GM12891 (cell line): ENCODE measurements around the gene DDX19B. TPM values are rescaled to one million over a fixed set of nuclear protein-coding genes. Genes with fewer than 3 reads are reported as not detected.
A peak's percentile ranks its signal among the peaks of the same experiment; 100 is the strongest.
"Not testable (repeated sequence)": the region's sequence is repeated elsewhere in the genome, so short reads cannot be mapped to it uniquely, and the experiment has no call there.

ENCODE experiments used
- DNase-seq: peaks from one replicate; pipeline ENCODE4 v3.0.0; 2011; ENCODE audit warnings: low spot score; ENCODE audit not compliant: insufficient read length
- FAIRE-seq: peaks from 2 replicates; lab custom pipeline; 2011; peaks lifted over from hg19 to GRCh38; lab: Jason Lieb, UNC
- PAX5 ChIP-seq: IDR thresholded peaks from 2 replicates; pipeline ENCODE4 v1.6.1; 2011; ENCODE audit warnings: low read length, moderate library complexity, mild to moderate bottlenecking; ENCODE audit not compliant: insufficient read depth, severe bottlenecking
- POLR2A ChIP-seq: IDR thresholded peaks from 2 replicates; pipeline ENCODE4 v1.6.1; 2011; ENCODE audit warnings: low read depth, low read length, control low read depth
- POLR2AphosphoS5 ChIP-seq: IDR thresholded peaks from 2 replicates; pipeline ENCODE4 v1.6.1; 2011; ENCODE audit warnings: low read depth, low read length, control low read depth
- POU2F2 ChIP-seq: IDR thresholded peaks from 2 replicates; pipeline ENCODE4 v1.6.1; 2011; ENCODE audit warnings: low read depth, mild to moderate bottlenecking, control low read depth, low read length, moderate library complexity
- SPI1 ChIP-seq: IDR thresholded peaks from 2 replicates; pipeline ENCODE4 v1.6.1; 2011; ENCODE audit warnings: low read depth, low read length, control low read depth
- TAF1 ChIP-seq: IDR thresholded peaks from 2 replicates; pipeline ENCODE4 v1.6.1; 2011; ENCODE audit warnings: low read depth, low read length, control low read depth
- polyA plus RNA-seq: library from polyadenylated mRNA; unstranded; fragments of >200 nt; gene quantifications from one replicate; pipeline ENCODE4 v1.2.1, GENCODE V29; 2012; ENCODE audit warnings: low read depth, missing spikeins, inconsistent platforms; ENCODE audit not compliant: missing spikeins

The DDX19B gene
- 29.2 TPM for polyA plus RNA-seq

GRCh38 chr16:70298988-70299938 is at the start of gene DDX19B:
Gene DDX19B (plus strand): TSS chr16:70299186. CDS start chr16:70299298, 112 bp downstream.
- peak; percentile 88 for TF ChIP-seq TAF1
- peak; percentile 81 for TF ChIP-seq POU2F2
- peak; percentile 92 for TF ChIP-seq POLR2AphosphoS5
- TF ChIP-seq SPI1 = no peak
- no peak for TF ChIP-seq PAX5
- TF ChIP-seq POLR2A = peak; percentile 92
- DNase-seq = peak; percentile 59
- FAIRE-seq = peak; percentile 95

- FAIRE-seq, DNase-seq: not testable (repeated sequence)
Observed at GRCh38 chr16:70249697-70250096, 49.3 kb upstream of the DDX19B start.

GRCh38 chr16:70250748-70251628 is 48.0 kb upstream of the DDX19B start:
- TF ChIP-seq POU2F2 = no peak
- TF ChIP-seq POLR2A = no peak
- no peak for TF ChIP-seq PAX5
- TF ChIP-seq POLR2AphosphoS5 = no peak
- TF ChIP-seq SPI1 = no peak
- no peak for TF ChIP-seq TAF1
- FAIRE-seq (no peak), DNase-seq (peak; percentile 55)

- FAIRE-seq = peak; percentile 84
- TF ChIP-seq SPI1 (no peak), TAF1 (peak; percentile 76), PAX5 (no peak), POLR2A (peak; percentile 92), POLR2AphosphoS5 (peak; percentile 93), POU2F2 (peak; percentile 38; the same call in 1 of the 2 replicates)
- DNase-seq = peak; percentile 93
Observed at GRCh38 chr16:70251629-70252354, 47.2 kb upstream of the DDX19B start, which contains the start of gene EXOSC6. Gene EXOSC6 (minus strand): TSS chr16:70251940. CDS start chr16:70251900, 40 bp downstream.

- TF ChIP-seq POLR2AphosphoS5 (no peak), PAX5 (no peak), TAF1 (no peak), POLR2A (no peak), POU2F2 (no peak), SPI1 (no peak)
- no peak for FAIRE-seq
- no peak for DNase-seq
Observed at GRCh38 chr16:70252355-70252988, 46.5 kb upstream of the DDX19B start.

GRCh38 chr16:70253291-70254106 is 45.5 kb upstream of the DDX19B start:
- FAIRE-seq (no peak), DNase-seq (no peak)
- TF ChIP-seq PAX5 = no peak

GRCh38 chr16:70254180-70254964 is 44.6 kb upstream of the DDX19B start:
- FAIRE-seq (no peak), DNase-seq (no peak)
- TF ChIP-seq PAX5 (no peak), POLR2A (no peak), POU2F2 (no peak)

- DNase-seq = no peak
- no peak for TF ChIP-seq POU2F2
- TF ChIP-seq TAF1 = no peak
- no peak for TF ChIP-seq POLR2AphosphoS5
- no peak for TF ChIP-seq POLR2A
- TF ChIP-seq SPI1 = no peak
- no peak for TF ChIP-seq PAX5
- FAIRE-seq = no peak
Observed at GRCh38 chr16:70254965-70255286, 44.1 kb upstream of the DDX19B start.
